Muscle layer of colon (tissue), 2 donors: ENCODE measurements around the gene KDM1B.
"Not testable (repeated sequence)": the region's sequence is repeated elsewhere in the genome, so short reads cannot be mapped to it uniquely, and the experiment has no call there.

Experiments used
- H3K27ac ChIP-seq: one replicate; pipeline ENCODE4 v1.7.0; 2013; ENCODE audit warnings: low read depth, mild to moderate bottlenecking, low read length, moderate library complexity
- H3K27me3 ChIP-seq, 2 donors: one replicate each; pipeline ENCODE4 v1.7.0; 2013; ENCODE audit warnings: low read length in 2 of 2, mild to moderate bottlenecking in 2 of 2; ENCODE audit not compliant: insufficient read depth in 2 of 2, control insufficient read depth in 1 of 2
- H3K36me3 ChIP-seq: one replicate; pipeline ENCODE4 v1.7.0; 2013; ENCODE audit warnings: mild to moderate bottlenecking, low read length; ENCODE audit not compliant: insufficient read depth
- H3K4me1 ChIP-seq: one replicate; pipeline ENCODE4 v1.7.0; 2013; ENCODE audit warnings: mild to moderate bottlenecking, low read length; ENCODE audit not compliant: insufficient read depth
- H3K4me3 ChIP-seq, 2 donors: one replicate each; pipeline ENCODE4 v1.7.0; 2013; ENCODE audit warnings: low read length in 2 of 2, low read depth in 1 of 2, mild to moderate bottlenecking in 1 of 2, moderate library complexity in 1 of 2
- H3K9ac ChIP-seq: one replicate; pipeline ENCODE4 v1.7.0; 2013; ENCODE audit warnings: low read length
- H3K9me3 ChIP-seq: one replicate; pipeline ENCODE4 v1.7.0; 2013; ENCODE audit warnings: mild to moderate bottlenecking, low read length
- donor health status: abdominal sarcoma.
- donor health status: Adenocarcinoma of cecum.

The KDM1B gene

DNA sequence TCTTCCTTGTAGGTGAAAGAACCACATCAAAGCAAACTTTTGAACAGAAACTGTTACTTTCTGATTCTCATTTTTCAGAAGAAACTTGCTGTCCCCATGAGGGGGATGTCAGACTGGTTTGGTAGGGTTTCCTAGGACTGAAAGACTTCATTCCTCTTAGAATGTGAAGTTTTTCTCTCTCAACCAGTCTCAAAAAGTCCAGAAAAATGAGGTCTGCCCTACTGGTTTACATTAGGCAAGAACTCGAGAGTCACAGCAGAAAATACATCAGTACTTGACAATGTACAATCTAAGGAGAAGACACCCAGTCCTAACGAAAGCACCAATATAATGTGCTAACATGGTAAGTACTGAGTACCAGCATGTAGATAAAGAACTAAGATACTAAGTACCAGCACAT lies 20.1 kb upstream of the KDM1B start:
- H3K27ac ChIP-seq, result no peak overlapping the region
- no peak overlapping the region for H3K4me3 ChIP-seq
- no peaks in the 10 kb centered on the region for H3K27me3 ChIP-seq
- no peak overlapping the region for H3K9ac ChIP-seq
- H3K4me1 ChIP-seq, result no peaks in the 10 kb centered on the region
- H3K9me3 ChIP-seq, result no peaks in the 10 kb centered on the region
- peaks cover 23% of the 10 kb centered on the region for H3K36me3 ChIP-seq

DNA sequence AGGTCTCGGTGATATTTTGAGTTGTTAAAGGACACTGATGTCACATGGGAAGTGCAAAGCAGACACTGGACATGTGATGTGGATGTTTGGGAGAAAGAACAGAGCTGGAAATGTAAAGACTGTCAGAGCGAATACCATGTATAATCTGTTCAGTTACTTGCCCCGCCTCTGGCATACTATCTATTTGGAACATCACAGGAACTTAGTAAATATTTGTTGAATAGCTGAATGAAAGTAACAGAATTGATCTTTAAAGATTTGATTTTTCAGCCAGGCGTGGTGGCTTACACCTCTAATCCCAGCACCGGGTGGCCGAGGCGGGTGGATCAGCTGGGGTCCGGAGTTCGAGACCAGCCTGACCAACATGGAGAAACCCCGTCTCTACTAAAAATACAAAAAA lies 19.0 kb upstream of the KDM1B start:
- H3K9me3 ChIP-seq, result no peaks in the 10 kb centered on the region
- H3K27ac ChIP-seq, result no peak overlapping the region
- H3K4me1 ChIP-seq, result no peaks in the 10 kb centered on the region
- peaks cover 26% of the 10 kb centered on the region for H3K36me3 ChIP-seq
- H3K27me3 ChIP-seq, result no peaks in the 10 kb centered on the region
- no peak overlapping the region for H3K9ac ChIP-seq
- H3K4me3 ChIP-seq, result no peak overlapping the region

DNA sequence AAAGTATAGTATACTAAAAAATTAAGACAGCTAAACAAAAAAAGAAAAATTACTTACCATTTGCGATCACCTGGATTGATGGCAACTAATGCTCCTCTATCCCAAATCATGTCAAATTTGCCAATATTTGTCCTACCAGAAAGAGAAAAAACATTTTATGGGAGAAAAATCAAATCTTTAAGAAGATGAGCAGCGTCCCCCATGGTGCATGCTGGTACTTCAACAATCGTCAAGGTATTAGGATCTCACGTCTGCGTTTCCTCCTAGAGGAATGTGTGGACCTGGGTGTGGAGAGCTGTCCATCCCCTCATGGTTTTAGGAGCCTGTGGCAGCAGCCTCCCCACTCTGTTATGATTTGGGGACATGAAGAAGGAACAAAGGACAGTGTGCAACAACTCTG lies 16.3 kb upstream of the KDM1B start:
- no peaks in the 10 kb centered on the region for H3K4me1 ChIP-seq
- H3K9ac ChIP-seq, result no peak overlapping the region
- no peaks in the 10 kb centered on the region for H3K27me3 ChIP-seq
- H3K36me3 ChIP-seq, result peaks cover 44% of the 10 kb centered on the region
- no peak overlapping the region for H3K27ac ChIP-seq
- no peak overlapping the region for H3K4me3 ChIP-seq
- no peaks in the 10 kb centered on the region for H3K9me3 ChIP-seq

DNA sequence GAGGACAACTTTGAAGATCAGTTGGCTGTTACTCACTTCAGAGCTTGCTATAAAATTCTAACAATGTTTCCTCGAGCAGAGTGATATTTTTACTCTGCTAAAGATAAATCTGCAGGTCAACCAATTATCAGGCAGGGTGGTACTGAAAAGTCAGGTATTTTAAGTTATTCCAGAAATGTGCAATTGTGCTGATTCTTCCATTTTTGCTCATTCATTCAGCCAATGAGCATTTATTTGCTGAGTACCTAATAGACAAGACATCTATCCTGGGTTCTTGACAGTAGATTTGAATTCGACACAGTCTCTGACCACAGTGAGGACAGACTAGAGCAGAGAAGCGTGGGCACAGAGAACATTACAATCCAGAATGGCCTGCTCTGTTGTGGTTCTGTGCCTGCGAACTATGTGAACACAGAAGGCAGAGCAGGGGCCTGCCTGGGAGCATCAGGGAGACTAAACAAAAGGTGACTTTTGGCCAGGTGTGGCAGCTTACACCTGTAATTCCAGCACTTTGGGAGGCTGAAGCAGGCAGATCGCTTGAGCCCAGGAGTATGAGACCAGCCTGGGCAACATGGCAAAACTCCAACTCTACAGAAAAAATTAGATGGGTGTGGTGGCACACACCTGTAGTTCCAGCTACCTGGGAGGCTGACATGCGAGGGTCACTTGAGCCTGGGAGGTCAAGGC lies 15.1 kb upstream of the KDM1B start:
- Histone ChIP-seq H3K36me3 (peaks cover 34% of the 10 kb centered on the region), H3K27me3 (no peaks in the 10 kb centered on the region), H3K4me3 (no peak overlapping the region), H3K4me1 (no peaks in the 10 kb centered on the region), H3K9me3 (no peaks in the 10 kb centered on the region), H3K9ac (no peak overlapping the region), H3K27ac (no peak overlapping the region)

GRCh38 chr6:18141805-18142590 lies 13.2 kb upstream of the KDM1B start:
- Histone ChIP-seq H3K36me3 (peaks cover 32% of the 10 kb centered on the region), H3K27ac (no peak overlapping the region), H3K27me3 (no peaks in the 10 kb centered on the region), H3K4me3 (no peak overlapping the region), H3K9ac (no peak overlapping the region), H3K4me1 (no peaks in the 10 kb centered on the region), H3K9me3 (no peaks in the 10 kb centered on the region)

GRCh38 chr6:18142591-18142861 lies 12.7 kb upstream of the KDM1B start:
- Histone ChIP-seq H3K4me1 (no peaks in the 10 kb centered on the region), H3K9me3 (no peaks in the 10 kb centered on the region), H3K27me3 (no peaks in the 10 kb centered on the region), H3K9ac (no peak overlapping the region), H3K4me3 (no peak overlapping the region), H3K27ac (no peak overlapping the region), H3K36me3 (peaks cover 36% of the 10 kb centered on the region)

GRCh38 chr6:18147160-18147559 lies 8.1 kb upstream of the KDM1B start:
- Histone ChIP-seq H3K27ac (no peak overlapping the region), H3K27me3 (no peaks in the 10 kb centered on the region), H3K9ac (no peak overlapping the region), H3K4me3 (no peak overlapping the region), H3K4me1 (no peaks in the 10 kb centered on the region), H3K9me3 (no peaks in the 10 kb centered on the region), H3K36me3 (peaks cover 18% of the 10 kb centered on the region)

DNA sequence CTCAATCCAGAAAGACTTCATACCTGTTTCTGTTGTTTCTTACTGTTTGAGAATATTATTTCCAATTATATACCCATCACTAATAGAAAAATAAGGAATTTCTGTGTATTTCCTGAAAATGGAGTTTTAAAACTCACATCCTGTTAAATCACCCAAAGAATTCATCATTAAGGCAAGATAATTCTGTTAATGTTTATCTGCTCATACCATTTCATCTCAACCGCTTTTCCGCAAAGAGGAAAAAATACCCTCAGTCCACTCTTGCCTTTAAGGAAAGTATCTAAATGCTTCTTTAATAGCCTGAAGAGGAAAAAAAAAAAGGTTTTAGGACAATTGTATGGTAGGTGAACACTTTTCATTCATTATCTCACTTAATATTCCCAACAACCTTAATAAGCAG lies 7.6 kb upstream of the KDM1B start:
- H3K9ac ChIP-seq, result no peak overlapping the region
- no peak overlapping the region for H3K4me3 ChIP-seq
- H3K4me1 ChIP-seq, result no peaks in the 10 kb centered on the region
- no peaks in the 10 kb centered on the region for H3K9me3 ChIP-seq
- H3K27ac ChIP-seq, result no peak overlapping the region
- no peaks in the 10 kb centered on the region for H3K27me3 ChIP-seq
- H3K36me3 ChIP-seq, result peaks cover 14% of the 10 kb centered on the region

GRCh38 chr6:18148304-18149025 lies 6.8 kb upstream of the KDM1B start:
- Histone ChIP-seq H3K9me3 (no peaks in the 10 kb centered on the region), H3K27me3 (no peaks in the 10 kb centered on the region), H3K27ac (no peak overlapping the region), H3K9ac (no peak overlapping the region), H3K4me3 (no peak overlapping the region), H3K4me1 (peaks cover 3% of the 10 kb centered on the region), H3K36me3 (peaks cover 7% of the 10 kb centered on the region)

GRCh38 chr6:18151391-18151790 lies 3.8 kb upstream of the KDM1B start:
- H3K27me3 ChIP-seq, H3K9me3 ChIP-seq, H3K9ac ChIP-seq, H3K36me3 ChIP-seq, H3K4me3 ChIP-seq, H3K27ac ChIP-seq: not testable (repeated sequence)
- peaks cover 12% of the 10 kb centered on the region for H3K4me1 ChIP-seq

DNA sequence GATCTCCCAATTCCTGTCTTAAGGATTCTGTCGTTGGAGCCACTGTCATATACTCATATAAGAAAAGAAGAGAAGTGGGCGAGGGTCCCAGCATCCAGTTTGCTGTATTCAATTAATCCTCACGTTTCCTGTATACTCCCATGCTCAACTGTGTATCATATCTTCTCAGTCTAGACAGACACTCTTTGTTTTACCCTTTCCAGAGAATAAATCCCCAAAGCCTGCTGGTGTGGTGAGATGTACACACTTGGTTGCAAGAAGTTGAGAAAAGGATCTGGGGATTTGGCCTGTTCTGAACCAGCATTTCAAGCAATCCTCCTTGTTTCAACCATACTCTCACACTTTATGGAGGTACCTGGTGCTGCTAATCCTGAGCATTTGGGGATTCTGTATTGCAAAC lies 3.4 kb upstream of the KDM1B start:
- Histone ChIP-seq H3K9ac (no peak overlapping the region), H3K36me3 (peaks cover 7% of the 10 kb centered on the region), H3K27ac (no peak overlapping the region), H3K4me1 (peaks cover 12% of the 10 kb centered on the region), H3K27me3 (no peaks in the 10 kb centered on the region), H3K4me3 (no peak overlapping the region), H3K9me3 (no peaks in the 10 kb centered on the region)
